OCI-LY1 (cell line): ENCODE measurements around the gene NFIB.
A peak's percentile ranks its signal among the peaks of the same experiment; 100 is the strongest.

Experiments
- H2AFZ ChIP-seq: fragments of 200-600 bp; sonication (generic), shearing (Covaris generic); 2 replicates; pipeline ENCODE4 v1.6.0; 2014; ENCODE audit warnings: antibody characterized with exemption, mild to moderate bottlenecking, low read length
- H3F3A ChIP-seq: fragments of 200-600 bp; sonication (generic), shearing (Covaris generic); 2 replicates; pipeline ENCODE4 v1.6.0; 2014; ENCODE audit warnings: mild to moderate bottlenecking, antibody characterized with exemption, low read length, moderate library complexity; ENCODE audit not compliant: insufficient read depth
- H3K27ac ChIP-seq: fragments of 200-600 bp; sonication (generic); 2 replicates; pipeline ENCODE4 v1.5.1; 2014; ENCODE audit warnings: low read length, mixed run types, mild to moderate bottlenecking, low read depth; ENCODE audit not compliant: poor library complexity, severe bottlenecking
- H3K27me3 ChIP-seq: fragments of 200-600 bp; sonication (generic); 2 replicates; pipeline ENCODE4 v1.6.0; 2014; ENCODE audit warnings: antibody characterized with exemption, mild to moderate bottlenecking, low read length, moderate library complexity; ENCODE audit not compliant: insufficient read depth
- H3K36me3 ChIP-seq: fragments of 200-600 bp; sonication (generic); 2 replicates; pipeline ENCODE4 v1.6.1; 2014; ENCODE audit warnings: mild to moderate bottlenecking, antibody characterized with exemption, low read length, moderate library complexity, mixed read lengths; ENCODE audit not compliant: insufficient read depth
- H3K4me1 ChIP-seq: fragments of 200-600 bp; sonication (generic); 2 replicates; pipeline ENCODE4 v1.5.1; 2014; ENCODE audit warnings: mild to moderate bottlenecking, low read length, moderate library complexity; ENCODE audit not compliant: insufficient read depth, severe bottlenecking
- H3K4me2 ChIP-seq: fragments of 200-600 bp; sonication (generic), shearing (Covaris generic); 2 replicates; pipeline ENCODE4 v1.6.1; 2014; ENCODE audit warnings: low read length
- H3K4me3 ChIP-seq: fragments of 200-600 bp; sonication (generic); 2 replicates; pipeline ENCODE4 v1.5.1; 2014; ENCODE audit warnings: low read length, low read depth, mild to moderate bottlenecking, mixed read lengths; ENCODE audit not compliant: poor library complexity, severe bottlenecking
- H3K79me2 ChIP-seq: fragments of 200-600 bp; shearing (Covaris generic); 2 replicates; pipeline ENCODE4 v1.6.1; 2016; ENCODE audit warnings: mixed run types, low read length, mixed read lengths; ENCODE audit not compliant: insufficient read depth
- H3K9ac ChIP-seq: fragments of 200-600 bp; sonication (generic), shearing (Covaris generic); 2 replicates; pipeline ENCODE4 v1.6.1; 2014; ENCODE audit warnings: mild to moderate bottlenecking, low read length, mixed read lengths
- H3K9me2 ChIP-seq: fragments of 200-600 bp; sonication (generic), shearing (Covaris generic); 2 replicates; pipeline ENCODE4 v1.6.1; 2014; ENCODE audit warnings: low read depth, mild to moderate bottlenecking, low read length, mixed read lengths
- H3K9me3 ChIP-seq: fragments of 200-600 bp; shearing (Covaris generic); 2 replicates; pipeline ENCODE4 v1.6.1; 2014; ENCODE audit warnings: low read length, mixed read lengths
- H4K20me1 ChIP-seq: fragments of 200-600 bp; sonication (generic), shearing (Covaris generic); 2 replicates; pipeline ENCODE4 v1.6.0; 2016; ENCODE audit warnings: mild to moderate bottlenecking, low read length; ENCODE audit not compliant: insufficient read depth
- CTCF ChIP-seq: fragments of 200-600 bp; sonication (generic), shearing (Covaris generic); IDR thresholded peaks from 2 replicates; pipeline ENCODE4 v1.5.1; 2017; ENCODE audit warnings: mild to moderate bottlenecking, antibody characterized with exemption, low read length, moderate library complexity, mixed read lengths
- EZH2 ChIP-seq: fragments of 200-600 bp; sonication (generic), shearing (Covaris generic); IDR thresholded peaks from 2 replicates; pipeline ENCODE4 v1.8.0; 2017; ENCODE audit warnings: borderline replicate concordance, mixed run types, mild to moderate bottlenecking, antibody characterized with exemption, low read length, moderate library complexity, mixed read lengths

Gene NFIB

DNA sequence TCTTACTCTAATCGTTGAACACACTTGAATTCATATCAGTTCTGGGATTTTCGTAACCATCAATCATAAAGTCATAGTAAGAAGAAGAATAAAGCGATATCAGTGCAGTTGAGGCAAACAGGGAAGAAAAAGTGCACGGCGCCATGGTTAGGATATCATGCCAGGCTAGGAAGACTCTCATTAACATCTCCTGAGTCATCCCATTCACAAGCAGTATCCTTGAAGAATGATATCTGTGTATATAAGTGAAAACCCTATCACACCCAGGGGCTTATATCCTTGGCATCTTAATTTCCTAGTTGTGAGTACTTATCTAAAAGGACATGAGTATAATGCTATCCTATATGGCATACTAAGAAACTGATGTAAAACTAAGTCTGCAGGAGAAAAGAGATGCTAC, 38.6 kb downstream of the NFIB start:
- TF ChIP-seq CTCF (no peak), EZH2 (no peak)
- no peak overlapping the region for H3K27ac ChIP-seq
- no peaks in the 10 kb centered on the region for H3F3A ChIP-seq
- peaks cover 45% of the 10 kb centered on the region for H3K4me1 ChIP-seq
- H3K27me3 ChIP-seq: no peaks in the 10 kb centered on the region
- H3K79me2 ChIP-seq: no peaks in the 10 kb centered on the region
- no peaks in the 10 kb centered on the region for H3K9me2 ChIP-seq
- no peak overlapping the region for H3K4me2 ChIP-seq
- H3K4me3 ChIP-seq: no peak overlapping the region
- no peaks in the 10 kb centered on the region for H4K20me1 ChIP-seq
- no peaks in the 10 kb centered on the region for H3K36me3 ChIP-seq
- H2AFZ ChIP-seq: no peak overlapping the region
- no peaks in the 10 kb centered on the region for H3K9me3 ChIP-seq
- H3K9ac ChIP-seq: no peak overlapping the region

GRCh38 chr9:14273696-14274121, 40.2 kb downstream of the NFIB start:
- peak overlapping the region; percentile 30; the same call in 1 of the 2 replicates for H3K4me2 ChIP-seq
- H3K79me2 ChIP-seq: no peaks in the 10 kb centered on the region
- H3K9me2 ChIP-seq: no peaks in the 10 kb centered on the region
- H3K4me1 ChIP-seq: peaks cover 45% of the 10 kb centered on the region
- no peaks in the 10 kb centered on the region for H3K27me3 ChIP-seq
- H3K27ac ChIP-seq: peak overlapping the region; percentile 32
- TF ChIP-seq CTCF (no peak), EZH2 (no peak)
- H3F3A ChIP-seq: no peaks in the 10 kb centered on the region
- no peaks in the 10 kb centered on the region for H3K9me3 ChIP-seq
- no peaks in the 10 kb centered on the region for H4K20me1 ChIP-seq
- H3K4me3 ChIP-seq: peak overlapping the region; percentile 13
- no peak overlapping the region for H2AFZ ChIP-seq
- no peaks in the 10 kb centered on the region for H3K36me3 ChIP-seq
- no peak overlapping the region for H3K9ac ChIP-seq

DNA sequence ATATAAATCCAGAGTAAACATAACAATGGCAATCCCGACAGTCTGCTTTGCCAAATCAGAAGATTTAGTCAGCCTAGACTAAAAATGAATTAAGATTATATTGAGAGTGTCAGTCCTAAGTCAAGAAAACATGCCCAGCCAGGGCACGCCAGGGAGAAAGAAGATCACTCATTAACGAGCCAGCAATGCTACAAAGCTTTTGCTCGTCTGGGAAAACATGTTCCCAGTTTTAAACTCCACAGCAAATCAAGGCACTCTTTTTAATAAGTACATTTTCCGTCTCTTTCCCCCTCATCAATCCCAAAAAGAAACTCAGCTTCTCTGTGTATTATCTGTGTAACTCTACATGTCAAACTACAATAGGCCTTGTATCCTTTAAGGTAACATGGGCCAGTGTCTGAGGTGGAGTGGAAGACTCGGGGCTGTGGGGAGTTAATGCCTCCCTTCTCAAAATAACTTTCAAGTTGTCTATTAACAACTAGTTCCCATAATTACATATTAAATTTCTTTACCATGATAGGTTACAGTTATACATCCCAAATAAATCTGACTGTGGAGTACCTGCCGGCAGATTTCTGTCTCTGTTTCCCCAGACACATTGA, 40.9 kb downstream of the NFIB start:
- Histone ChIP-seq H3K4me3 (no peak overlapping the region), H3K9me2 (no peaks in the 10 kb centered on the region), H3K4me1 (peaks cover 45% of the 10 kb centered on the region), H3F3A (no peaks in the 10 kb centered on the region), H3K36me3 (no peaks in the 10 kb centered on the region), H3K9me3 (no peaks in the 10 kb centered on the region), H2AFZ (no peak overlapping the region), H4K20me1 (no peaks in the 10 kb centered on the region), H3K9ac (no peak overlapping the region), H3K27ac (peak overlapping the region; percentile 32), H3K27me3 (no peaks in the 10 kb centered on the region), H3K79me2 (no peaks in the 10 kb centered on the region), H3K4me2 (no peak overlapping the region)
- TF ChIP-seq CTCF: no peak
